DLD1 (cell line): ENCODE measurements around the gene NEB.
"Not testable (repeated sequence)": the region's sequence is repeated elsewhere in the genome, so short reads cannot be mapped to it uniquely, and the experiment has no call there.

ENCODE experiments used
- in situ Hi-C: cut with HindIII; loops from 2 replicates; pipeline ENCODE4 v1.10.0; 2017; ENCODE audit warnings: low sequenced_read_pairs

The NEB gene

GRCh38 chr2:151761687-151762086 lies 27.4 kb upstream of the NEB start:
- in situ Hi-C loops, result no loop called here

- in situ Hi-C loops, result no loop called here
These were observed 26.9 kb upstream of the NEB start for GRCh38 chr2:151761193-151761592.

GRCh38 chr2:151760139-151760650 lies 25.9 kb upstream of the NEB start:
- in situ Hi-C loops, result no loop called here

GRCh38 chr2:151758744-151759143 lies 24.5 kb upstream of the NEB start:
- in situ Hi-C loops, result no loop called here

GRCh38 chr2:151757861-151758260 lies 23.6 kb upstream of the NEB start:
- in situ Hi-C loops, result no loop called here

- in situ Hi-C loops, result no loop called here
These were observed 22.5 kb upstream of the NEB start for GRCh38 chr2:151756820-151757219.

- in situ Hi-C loops, result no loop called here
These were observed 20.1 kb upstream of the NEB start for GRCh38 chr2:151754253-151754897.

GRCh38 chr2:151753540-151753939 lies 19.3 kb upstream of the NEB start:
- in situ Hi-C loops, result no loop called here

GRCh38 chr2:151745261-151745660 lies 11.0 kb upstream of the NEB start:
- in situ Hi-C loops, result not testable (repeated sequence)

- in situ Hi-C loops, result no loop called here
These were observed 3.9 kb downstream of the NEB start for GRCh38 chr2:151730262-151730975.

- in situ Hi-C loops, result no loop called here
These were observed 4.4 kb downstream of the NEB start for GRCh38 chr2:151729837-151730236.

GRCh38 chr2:151729415-151729811 lies 4.9 kb downstream of the NEB start:
- in situ Hi-C loops, result no loop called here

GRCh38 chr2:151728804-151729414 lies 5.4 kb downstream of the NEB start:
- in situ Hi-C loops, result no loop called here

GRCh38 chr2:151727593-151728552 lies 6.4 kb downstream of the NEB start:
- in situ Hi-C loops, result no loop called here

- in situ Hi-C loops, result no loop called here
These were observed 13.1 kb downstream of the NEB start for GRCh38 chr2:151721161-151721560.

- in situ Hi-C loops, result no loop called here
These were observed 13.8 kb downstream of the NEB start for GRCh38 chr2:151720521-151720920.

- in situ Hi-C loops, result no loop called here
These were observed 15.5 kb downstream of the NEB start for GRCh38 chr2:151718796-151719195.

GRCh38 chr2:151718247-151718646 lies 16.0 kb downstream of the NEB start:
- in situ Hi-C loops, result no loop called here

GRCh38 chr2:151716721-151717120 lies 17.6 kb downstream of the NEB start:
- in situ Hi-C loops, result no loop called here

- in situ Hi-C loops, result no loop called here
These were observed 20.9 kb downstream of the NEB start for GRCh38 chr2:151713291-151713903.
